Stimulated activated CD4-positive, alpha-beta T cell treated with anti-CD3 and anti-CD28 coated beads, Interleukin-12 subunit alpha, Interleukin-12 subunit beta, amount 100 ng/mL, for 48 hours (primary cell): ENCODE data around the gene DCLRE1B.
A peak's percentile ranks its signal among the peaks of the same experiment; 100 is the strongest.

ENCODE experiments used
- DNase-seq, 3 donors: peaks; one replicate each; pipeline ENCODE4 v3.0.0-alpha.2; 2020; ENCODE audit warnings: low read depth in 2 of 3, low spot score in 1 of 3

Gene DCLRE1B

GRCh38 chr1:113904674-113905434, at the start of gene DCLRE1B, which contains the start of gene AP4B1:
Gene DCLRE1B, plus strand, starts transcription at chr1:113905326. Its CDS starts 261 bp downstream, at chr1:113905587.
Gene AP4B1, minus strand, starts transcription at chr1:113904799. Its CDS starts 82 bp downstream, at chr1:113904717.
- DNase-seq, result peak; percentile 93 to 97 (median 97)

DNA sequence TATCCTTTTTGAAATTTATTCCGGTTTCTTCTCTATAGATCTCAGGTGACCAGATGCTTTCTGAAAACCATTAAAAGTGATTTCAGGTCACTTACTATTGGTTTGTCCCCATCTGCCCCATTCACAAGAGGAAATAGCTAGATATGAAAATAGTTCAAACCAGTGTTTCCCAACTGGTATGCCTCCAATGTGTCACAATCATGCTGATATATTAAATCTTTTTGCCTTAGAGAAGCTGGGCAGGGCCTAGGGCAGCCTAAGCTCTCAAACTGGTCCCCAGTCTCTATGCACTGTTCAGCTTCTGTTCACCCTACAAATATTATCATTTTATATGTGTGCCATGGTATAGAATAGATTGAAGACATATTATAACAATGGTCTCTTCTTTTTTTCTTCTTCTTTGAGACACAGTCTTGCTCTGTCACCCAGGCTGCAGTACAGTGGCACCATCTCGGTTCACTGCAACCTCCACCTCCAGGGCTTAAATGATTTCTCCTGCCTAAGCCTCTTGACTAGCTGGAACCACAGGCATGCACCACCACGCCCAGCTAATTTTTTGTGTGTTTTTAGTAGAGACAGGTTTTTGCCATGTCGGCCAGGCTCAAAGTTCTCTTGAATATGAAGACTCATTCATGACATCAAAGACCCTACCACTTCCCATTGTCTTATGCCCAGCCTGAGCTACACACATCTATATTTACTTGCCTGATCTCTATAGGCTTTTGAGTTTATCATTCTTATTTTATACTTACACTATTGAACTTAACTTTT, 49.3 kb upstream of the DCLRE1B start:
- DNase-seq, result no peak

DNA sequence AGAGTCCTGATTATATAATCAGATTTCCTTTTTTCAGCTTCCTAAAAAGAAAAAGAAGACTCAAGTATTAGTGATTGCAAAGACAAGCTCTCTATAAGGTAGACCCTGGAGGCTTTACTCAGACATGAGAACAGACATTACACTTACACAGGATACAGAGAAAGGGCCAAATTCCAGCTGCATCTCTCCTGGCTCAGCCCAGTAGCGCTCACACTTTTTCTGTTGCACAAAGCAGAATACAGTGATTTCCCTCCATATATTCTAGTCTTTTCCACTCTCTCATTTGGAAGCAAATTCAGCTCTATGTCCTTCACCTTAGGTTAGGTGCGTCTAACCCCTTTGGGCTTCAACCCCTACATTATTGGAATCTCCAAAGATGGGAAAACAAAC, 48.7 kb upstream of the DCLRE1B start:
- DNase-seq, result no peak

DNA sequence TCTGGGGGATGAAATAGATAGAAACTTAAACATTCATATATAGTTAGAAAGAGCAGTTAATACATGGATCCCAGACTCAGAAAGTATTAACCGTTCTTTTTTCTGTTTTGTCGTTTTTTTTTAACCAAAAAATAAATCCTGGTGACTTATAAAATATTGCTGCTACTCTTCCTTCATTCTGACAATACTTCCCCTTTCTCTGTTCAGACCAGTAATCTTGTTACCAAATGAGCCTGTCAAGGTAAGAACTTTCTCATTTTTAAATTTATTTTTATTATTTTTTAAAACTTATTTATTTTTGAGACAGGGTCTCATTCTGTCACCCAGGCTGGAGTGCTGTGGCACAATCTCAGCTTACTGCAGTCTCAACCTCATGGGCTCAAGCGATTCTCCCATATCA, 47.4 kb upstream of the DCLRE1B start:
- no peak for DNase-seq

DNA sequence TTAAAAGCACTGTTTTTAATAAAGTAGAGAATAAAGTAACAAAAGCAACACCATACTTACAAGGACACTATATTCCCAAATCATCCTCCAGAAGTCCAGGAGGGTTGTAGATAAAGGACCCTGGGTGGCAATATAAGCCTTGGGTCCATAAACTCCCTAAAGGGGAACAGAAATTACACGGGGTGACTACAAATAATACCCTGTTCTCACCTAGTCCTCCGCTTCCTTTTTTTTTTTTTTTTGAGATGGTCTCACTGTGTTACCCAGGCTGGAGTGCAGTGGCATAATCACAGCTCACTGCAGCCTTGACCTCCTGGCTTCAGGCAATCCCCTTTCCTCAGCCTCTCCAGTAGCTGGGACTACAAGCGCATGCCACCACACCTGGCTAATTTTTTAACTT, 46.7 kb upstream of the DCLRE1B start:
- no peak for DNase-seq

- DNase-seq, result no peak
Measured at GRCh38 chr1:113858982-113859381, 46.1 kb upstream of the DCLRE1B start.

- no peak for DNase-seq
Measured at GRCh38 chr1:113859478-113860175, 45.5 kb upstream of the DCLRE1B start.

DNA sequence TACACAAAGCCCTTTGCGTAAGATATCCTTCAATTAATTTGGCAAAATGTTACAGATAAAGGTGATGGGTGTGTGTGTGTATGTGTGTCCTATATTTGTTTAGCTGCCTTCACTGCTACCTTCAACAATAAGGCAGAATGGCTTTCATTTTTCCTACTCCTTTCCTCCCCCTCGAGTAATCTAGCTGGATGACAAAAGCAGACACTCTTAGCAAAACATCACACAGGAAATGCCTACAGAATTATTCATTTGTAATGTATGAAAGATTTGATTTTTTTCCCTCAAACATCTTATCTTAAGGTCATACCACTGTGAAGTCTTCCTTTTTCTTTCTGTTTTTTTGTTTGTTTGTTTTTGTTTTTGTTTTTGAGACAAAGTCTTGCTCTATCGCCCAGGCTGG, 44.2 kb upstream of the DCLRE1B start:
- DNase-seq, result no peak

DNA sequence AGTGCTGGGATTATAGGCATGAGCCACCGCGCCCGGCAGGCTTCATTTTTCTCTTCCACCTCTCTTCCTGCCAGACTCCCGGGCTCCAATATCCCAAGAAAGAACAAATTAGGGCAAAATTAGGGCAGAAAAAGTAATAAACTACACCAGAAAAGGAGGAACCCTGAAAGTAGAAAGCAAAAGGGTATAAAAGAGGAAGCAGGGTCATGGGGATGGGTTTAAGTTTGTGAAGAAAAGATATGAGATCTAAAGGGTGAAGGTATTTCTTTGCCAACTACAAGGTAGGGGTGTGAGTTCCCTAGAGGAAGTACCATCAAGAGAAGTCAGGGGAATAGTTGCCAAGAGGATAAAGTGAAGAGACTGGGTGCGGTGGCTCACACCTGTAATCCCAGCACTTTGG, 43.5 kb upstream of the DCLRE1B start:
- no peak for DNase-seq

DNA sequence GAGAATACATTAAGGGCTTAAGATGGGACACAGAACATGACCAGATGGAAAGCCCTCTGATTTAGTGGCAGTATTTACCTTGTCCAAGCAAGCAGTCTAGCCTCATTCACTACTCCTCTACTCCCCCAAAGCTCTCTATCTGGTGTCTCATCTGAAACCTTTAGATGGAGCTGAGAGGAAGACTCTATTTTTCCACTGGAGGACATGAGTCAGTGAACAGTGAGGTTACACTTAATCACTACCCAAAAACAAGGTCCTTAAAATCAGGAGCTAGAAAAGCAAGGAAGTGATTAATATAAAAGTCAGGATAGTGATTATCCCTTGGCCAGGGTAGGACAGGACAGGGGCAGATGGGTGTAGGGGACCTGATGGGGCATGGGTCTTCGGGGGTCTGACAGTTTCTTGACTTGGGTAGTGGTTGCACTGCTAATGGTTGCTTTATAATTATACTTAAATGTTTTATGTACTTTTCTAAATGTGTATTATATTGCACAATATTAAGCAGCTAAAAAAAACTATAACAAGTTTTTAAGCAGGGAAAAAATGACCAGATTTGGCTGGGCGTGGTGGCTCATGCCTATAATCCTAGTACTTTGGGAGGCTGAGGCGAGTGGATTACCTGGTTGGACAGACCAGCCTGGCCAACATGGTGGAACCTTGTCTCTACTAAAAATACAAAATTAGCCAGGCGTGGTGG, 36.6 kb upstream of the DCLRE1B start:
- peak in 1 of 3 donors; percentile 48 for DNase-seq

DNA sequence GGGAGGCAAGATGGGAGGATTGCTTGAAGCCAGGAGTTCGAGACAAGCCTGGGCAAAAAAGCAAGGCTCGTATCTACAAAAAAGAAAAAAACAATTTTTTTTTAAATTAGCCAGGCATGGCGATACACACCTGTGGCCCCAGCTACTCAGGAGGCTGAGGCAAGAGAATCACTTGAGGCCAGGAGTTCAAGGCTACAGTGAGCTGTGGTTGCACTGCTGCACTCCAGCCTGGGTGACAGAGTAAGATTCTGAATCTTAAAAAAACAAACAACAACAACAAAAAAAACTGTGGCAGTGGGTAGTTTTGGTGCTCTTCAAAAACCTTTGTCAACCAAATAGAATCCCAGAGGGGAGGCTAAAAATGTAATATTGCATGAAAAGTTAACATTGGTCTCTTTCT, 34.3 kb upstream of the DCLRE1B start:
- no peak for DNase-seq

- peak; percentile 57 to 74 (median 68) for DNase-seq
Measured at GRCh38 chr1:113871597-113872113, 33.5 kb upstream of the DCLRE1B start, which contains the start of gene PTPN22. Gene PTPN22, minus strand, starts transcription at chr1:113871712.

DNA sequence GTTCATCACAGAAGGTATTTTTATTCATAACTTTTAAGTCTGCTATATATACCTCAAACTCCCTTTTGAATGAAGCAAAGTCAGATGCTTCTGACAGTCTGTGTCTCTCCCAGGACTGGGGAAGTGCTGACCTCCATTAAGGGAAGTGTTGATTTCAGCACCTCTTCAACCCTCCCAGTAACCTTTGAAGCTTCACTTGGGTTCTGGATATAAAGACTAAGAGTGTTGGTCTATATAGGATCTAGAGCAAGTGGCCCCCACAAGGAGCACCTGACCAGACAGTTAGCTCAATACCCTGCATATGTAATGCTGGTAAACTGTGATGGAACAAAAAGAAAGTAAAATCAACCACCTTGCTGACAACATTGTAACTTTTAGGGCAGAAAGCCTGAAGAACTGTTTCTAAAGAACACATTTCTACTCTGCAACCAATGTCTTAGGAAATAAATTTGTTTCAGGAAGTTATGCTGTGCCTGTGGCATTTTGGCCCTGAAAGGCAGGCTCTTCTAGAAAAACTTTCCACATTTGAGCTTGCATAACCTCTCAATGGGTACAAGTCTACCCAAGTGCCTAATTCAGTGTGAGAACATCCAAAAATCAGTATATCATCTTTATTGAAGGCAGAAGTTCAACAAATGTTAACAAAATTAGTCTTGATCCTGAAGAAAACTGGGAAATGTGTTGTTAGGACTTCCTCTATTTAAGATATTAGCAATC, 32.7 kb upstream of the DCLRE1B start:
- no peak for DNase-seq

DNA sequence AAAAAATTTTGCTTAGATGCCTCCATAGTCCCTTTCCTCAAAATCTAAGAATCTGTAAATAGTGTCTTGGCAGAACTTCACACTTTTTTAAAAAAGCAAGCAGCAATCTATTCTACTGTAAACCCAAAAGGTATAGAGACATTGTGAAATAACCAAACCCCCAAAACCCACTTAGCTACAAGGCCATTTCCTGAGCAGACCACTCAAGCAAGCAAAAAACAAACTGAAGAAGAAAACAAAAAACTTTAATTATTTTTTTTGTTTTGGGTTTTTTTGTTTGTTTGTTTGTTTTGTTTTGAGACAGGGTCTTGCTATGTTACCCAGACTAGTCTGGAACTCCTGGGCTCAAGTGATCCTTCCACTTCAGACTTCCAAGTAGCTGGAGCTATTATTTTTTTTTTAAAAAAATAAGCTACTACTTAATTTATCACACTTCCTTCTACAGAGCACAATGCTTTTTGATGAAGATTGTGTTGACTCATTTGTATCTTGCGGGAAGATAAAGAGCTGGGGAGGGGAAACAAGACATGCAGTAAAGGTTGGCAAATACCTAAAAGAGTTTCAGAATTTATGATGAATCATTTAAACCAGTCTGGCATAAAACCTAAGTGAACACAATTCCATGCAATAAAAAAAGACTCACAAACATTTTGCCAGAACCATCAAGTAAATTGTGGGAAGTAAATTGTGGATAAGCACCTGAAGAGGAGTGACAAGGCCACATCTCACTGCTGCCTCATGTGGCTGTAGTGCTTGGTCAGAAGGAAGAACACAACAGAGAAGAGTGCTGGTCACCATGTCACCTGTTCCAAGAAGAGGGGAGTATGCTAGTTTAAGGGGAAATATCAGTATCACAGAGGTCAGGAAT, 30.9 kb upstream of the DCLRE1B start:
- no peak for DNase-seq

- DNase-seq, result no peak
Measured at GRCh38 chr1:113875714-113876113, 29.4 kb upstream of the DCLRE1B start.

GRCh38 chr1:113876176-113876575, 28.9 kb upstream of the DCLRE1B start:
- DNase-seq, result no peak

DNA sequence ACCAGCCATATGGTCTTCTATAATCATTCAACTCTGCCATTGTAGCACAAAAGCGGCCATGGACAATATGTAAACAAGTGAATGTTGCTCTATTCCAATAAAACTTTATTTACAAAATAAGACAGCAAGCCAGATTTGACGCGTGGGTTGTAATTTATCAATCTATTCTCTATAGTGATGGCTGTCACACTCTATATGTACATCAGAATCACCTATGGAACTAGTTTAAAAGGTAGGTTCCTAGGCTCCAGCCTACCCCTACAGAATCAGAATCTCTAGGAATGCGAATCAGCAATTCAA, 25.4 kb upstream of the DCLRE1B start:
- no peak for DNase-seq

DNA sequence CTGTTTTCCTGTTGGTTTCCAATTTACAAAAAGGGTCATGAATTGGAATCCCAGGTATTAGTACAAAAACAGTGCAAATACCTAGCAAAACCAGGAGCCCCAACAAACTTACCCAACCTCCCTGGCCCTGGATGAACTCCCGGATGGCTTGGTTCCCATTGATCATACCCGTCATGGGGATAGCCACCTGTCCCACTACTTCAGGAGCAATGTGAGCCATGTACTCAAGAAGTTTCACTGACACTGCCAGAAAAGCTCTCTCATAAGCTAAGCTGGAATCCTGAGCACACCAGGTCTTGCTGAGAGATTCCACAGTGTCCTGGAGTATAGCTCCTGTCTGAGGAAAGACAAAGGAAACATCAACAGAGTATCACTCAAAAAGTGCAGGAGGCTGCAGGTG, 23.5 kb upstream of the DCLRE1B start:
- no peak for DNase-seq
